Suppressor macrophage (primary cell): Measurements from ENCODE around the gene MRTFB.

Experiments
- DNase-seq, 4 experiments: peaks; one replicate each; pipeline ENCODE4 v3.0.0-alpha.2; 2020 to 2022

MRTFB gene

DNA sequence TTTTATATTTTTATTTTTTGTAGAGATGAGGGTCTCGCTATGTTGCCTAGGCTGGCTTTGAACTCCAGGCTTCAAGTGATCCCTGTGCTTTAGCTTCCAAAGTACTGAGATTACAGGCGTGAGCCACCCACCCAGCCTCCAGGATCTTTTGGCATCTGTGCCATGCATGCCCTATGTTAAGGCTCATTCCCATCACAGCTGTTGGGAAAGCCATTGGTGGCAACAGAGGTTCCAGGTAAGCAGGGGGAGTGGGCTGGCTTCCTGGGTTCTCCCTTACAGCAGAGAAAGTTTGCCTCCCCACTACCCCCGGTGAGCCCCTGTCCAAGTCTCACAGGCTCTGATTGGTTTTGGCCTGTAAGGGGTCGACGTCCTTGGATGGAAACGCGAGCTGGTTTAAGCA, 8.9 kb upstream of the MRTFB start:
- DNase-seq = no peak

DNA sequence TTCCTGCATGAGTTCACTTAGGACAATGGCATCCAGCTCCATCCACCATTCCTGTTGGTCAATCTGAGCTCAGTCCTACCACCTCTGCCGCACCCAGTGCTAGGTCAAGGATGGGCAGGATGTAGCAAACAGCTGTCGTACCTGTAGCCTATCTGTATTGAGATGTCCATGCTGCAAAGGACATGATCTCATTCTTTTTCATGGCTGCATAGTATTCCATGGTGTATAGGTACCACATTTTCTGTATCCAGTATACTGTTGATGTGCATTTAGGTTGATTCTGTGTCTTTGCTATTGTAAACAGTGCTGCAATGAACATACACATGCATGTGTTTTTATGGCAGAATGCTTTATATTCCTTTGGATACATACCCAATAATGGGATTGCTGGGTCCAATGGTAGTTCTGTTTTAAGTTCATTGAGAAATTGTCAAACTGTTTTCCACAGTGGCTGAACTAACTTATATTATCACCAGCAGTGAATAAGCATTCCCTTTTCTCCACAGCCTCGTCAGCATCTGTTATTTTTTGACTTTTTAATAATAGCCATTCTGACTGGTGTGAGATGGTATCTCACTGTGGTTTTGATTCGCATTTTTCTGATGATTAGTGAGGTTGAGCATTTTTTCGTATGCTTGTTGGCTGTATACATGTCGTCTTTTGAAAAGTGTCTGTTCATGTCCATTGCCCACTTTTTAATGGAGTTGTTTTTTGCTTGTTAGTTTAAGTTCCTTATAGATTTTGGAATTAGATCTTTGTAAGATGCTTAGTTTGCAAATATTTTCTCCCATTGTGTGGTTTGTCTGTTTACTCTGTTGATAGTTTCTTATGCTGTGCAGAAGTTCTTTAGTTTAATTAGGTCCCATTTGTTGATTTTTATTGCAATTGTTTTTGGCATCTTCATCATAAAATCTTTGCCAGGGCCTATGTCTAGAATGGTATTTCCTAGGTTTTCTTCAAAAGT, 7.2 kb upstream of the MRTFB start:
- DNase-seq = no peak

DNA sequence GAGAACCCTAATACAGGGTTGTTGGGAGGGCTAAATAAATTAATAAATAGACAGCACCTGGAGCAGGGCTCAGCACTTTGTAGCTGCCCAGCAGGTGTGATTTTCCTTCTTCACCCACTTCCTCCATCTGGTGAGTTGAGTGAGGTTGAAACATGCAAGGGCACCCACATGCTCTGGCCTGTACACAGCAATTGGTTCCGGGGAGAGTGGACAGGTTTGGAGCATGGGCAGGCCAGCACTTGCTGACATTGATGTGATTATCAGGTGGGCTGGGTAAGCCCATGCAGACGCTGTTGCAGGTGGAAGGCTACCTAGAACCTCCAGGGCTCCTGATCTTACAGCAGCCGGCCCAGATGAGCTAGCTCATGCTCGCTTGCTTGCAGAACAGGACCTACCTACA, 1.3 kb upstream of the MRTFB start:
- DNase-seq = no peak

DNA sequence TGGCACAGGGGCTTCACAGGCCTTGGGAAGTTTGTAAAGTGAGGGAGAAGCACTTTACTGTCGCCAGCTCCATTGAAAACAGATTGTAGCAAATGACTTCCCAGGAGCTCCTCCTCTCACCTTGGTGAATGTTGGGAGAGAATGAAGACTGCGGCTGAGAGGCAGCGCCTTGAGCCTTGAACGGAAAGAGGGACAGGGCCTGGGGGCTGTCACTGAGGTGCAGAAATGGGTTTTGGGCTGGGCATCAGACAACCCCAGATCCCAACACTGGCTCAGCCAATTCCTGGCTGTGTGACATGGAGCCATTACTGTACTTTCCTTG, 603 bp upstream of the MRTFB start:
- no peak for DNase-seq

DNA sequence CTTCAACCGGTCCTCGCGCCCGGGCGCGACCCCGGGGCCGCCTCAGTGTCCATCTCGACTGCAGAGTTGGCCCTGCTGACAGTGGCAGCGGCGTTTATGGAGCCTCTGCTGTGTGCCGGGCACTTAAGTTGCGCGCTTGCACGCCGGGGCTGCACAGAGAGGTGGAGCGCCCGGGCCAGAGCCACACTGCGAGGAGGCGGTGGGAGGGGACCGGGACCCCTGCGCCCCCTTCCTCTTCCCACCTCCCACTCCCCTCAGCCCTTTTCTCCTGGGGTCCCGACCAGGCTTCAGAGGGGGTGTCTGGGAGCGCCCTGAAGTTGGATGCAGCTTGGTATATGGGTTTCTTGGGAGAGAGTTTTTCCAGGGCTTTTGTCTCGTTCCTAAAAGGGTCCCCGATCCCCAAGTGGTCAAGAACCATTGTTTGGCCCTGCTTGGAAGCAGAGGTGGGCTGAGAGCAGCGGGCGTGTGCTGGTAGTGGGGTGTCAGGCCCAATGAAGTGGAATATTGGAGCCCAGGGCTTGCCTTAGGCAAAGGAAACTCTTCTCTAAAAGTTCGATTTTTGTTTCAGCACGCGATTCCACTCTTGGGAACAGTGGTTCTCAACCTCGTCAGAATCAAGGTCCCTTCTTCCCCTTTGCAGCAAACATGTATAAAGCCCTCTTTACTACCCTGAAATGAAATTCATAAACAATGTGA, 605 bp downstream of the MRTFB start:
- peak in 3 of 4 experiments; percentile 17 to 64 (median 34) for DNase-seq

DNA sequence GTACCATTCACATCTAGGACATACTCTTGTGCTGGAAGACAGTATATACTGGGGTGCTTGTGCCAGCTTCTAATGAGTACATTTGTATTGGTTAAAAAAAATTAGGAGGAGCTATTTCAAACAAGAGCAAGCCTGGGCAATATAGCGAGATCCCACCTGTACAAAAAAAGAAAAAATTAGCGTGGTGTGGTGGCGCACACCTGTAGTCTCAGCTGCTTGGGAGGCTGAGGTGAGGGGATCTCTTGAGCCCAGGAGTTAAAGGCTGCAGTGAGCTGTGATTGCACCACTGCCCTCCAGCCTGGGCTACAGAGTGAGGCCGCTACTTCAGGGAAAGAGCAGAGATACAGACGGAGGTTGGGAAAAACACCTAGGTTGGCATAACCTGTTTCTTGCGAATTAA, 1.2 kb downstream of the MRTFB start:
- no peak for DNase-seq

DNA sequence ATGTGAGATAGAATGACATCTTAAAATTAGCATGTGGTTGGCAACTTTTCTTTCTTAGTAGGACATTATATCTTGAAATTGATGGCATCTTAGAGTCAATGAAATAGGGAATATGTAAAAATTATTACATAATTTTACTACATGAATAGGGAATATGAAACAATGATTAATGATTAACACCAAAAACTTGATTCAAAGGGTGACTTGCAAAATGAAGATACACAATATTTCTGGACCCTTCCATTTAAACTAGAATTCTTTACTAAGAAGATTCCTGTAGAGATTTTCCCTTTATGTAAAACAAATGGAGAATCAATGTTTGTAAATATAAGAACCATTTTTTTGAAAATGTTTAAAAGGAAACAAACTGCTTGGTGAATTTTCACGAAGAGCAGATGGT, 3.4 kb downstream of the MRTFB start:
- no peak for DNase-seq

DNA sequence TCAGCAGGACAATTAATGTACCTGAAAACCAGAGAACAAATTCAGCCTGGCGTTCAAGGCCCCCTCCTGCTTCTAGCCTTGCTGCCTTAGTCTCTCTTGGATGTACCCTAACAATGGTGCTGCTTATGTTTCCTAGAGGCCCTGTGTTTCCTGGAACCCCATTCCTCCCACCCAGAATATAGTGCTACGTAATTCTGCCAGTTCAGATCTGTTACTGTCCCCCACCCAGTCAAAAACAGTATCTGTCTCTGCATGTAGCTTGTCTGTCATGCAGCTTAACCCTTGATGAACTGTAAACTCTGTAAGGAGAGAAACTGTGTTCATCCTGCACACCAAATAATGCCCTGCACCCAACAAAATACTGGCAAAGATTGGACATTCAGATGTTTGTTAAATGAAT, 6.8 kb downstream of the MRTFB start:
- DNase-seq = no peak

DNA sequence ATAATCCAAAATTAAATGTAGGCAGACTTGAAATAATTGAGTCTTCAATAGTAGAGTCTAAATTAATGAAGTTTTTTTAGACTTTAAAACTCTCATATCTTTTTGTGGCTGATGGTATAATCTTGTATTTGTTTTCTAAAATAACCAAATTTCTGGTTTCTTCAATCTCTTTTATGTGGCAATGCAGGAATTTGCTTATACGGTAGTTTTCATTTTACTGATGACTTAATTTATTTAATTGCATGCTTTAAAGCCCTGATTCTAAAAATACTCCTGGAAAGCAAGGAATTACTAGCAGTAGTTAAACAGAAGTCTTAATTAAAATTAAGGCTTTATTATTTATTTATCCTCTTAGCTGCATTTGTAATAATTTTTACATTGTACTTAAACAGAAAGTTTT, 15.4 kb downstream of the MRTFB start:
- no peak for DNase-seq

DNA sequence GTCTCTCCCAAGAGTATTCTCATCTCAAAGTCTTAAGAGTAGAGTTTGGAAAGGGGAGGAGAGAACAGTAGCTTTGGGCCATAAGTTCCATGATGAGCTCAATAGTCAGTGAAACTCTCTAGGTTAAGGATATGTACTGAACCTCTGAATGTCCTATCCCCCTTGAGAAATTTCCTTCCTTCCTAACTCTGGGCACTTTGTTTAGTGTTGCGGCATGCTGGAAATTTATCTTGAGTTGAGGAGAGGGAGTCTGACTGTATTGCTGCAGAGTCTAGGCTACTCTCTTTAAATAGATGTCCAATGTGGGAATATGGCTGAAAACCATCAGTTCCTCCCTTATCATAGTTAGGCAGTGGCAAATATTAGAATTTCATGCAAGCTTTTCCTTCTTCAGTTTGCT, 16.1 kb downstream of the MRTFB start:
- no peak for DNase-seq

DNA sequence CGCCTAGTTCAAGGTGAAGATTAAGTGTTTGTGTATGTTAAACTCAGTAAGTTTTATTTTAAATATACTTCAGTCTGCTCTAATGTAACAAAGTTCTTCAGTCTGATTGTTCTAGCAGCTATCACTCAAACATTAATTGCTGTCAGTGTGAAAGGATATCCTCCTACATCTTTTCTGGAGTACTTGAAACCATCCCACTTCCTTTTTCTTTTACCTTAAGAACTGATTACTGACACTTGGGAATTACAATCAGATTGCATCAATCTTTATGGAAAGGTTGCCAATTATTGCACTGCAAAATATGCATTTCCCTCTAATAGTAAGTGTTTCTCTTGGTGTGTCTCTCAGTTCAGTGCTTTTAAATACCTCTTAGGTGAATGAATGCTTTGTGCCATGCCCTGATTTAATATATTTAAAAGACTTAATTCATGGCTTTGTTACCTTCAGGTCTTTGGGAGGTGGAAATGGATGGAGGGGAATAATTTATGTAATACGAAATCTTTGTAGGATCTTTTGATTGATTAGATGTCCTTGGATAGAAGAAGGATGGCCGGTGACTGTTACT, 16.6 kb downstream of the MRTFB start:
- no peak for DNase-seq

DNA sequence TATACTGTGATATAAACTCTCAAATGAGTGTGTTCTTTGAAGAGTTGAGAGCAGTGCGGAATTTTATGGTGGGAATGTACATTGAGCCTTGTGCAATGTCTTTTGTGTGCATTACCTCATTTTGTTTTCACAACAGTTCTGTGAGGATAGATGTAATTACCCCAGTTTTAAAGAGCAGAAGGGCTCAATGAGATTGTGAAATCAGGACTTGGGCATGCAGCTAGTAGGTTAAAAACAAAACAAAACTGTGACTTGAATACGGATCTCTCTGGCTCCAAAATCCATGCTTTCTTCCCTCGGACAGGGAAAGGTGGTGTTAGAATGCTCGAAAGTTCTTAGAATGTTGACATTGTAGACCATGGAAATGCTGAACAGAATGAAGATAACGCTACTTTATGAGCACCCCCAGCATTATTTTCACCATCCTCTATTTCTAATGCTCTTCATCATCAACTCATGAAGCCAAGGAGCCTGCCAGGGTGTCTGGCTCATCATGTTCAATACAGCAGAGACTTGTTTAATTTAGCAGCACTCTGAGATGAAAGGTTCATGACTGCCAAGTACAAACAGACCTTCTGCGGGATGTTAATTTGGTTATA, 17.1 kb downstream of the MRTFB start:
- peak in 3 of 4 experiments; percentile 27 to 62 (median 42) for DNase-seq

DNA sequence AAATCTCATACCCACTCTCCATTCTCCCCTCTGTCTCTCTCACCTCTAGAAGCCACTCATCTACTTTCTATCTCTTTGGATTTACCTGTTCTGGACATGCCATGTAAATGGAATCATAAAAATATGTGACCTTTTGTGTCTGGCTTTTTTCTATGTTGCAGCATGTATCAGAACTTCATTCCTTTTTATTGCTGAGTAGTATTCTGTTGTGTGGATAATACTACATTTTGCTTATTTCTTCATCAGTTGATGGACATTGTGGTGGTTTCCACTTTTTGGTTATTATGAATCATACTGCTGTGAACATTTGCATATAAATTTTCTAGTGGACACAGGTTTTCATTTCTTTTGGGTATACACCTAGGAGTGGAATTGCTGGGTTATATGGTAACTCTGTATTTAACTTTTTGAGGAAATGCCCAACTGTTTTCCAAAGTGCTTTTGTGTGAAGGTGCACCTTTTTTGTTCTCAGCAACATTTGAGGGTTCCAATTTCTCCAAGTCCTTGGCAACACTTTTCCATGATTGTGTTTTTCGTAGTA, 18.2 kb downstream of the MRTFB start:
- no peak for DNase-seq

DNA sequence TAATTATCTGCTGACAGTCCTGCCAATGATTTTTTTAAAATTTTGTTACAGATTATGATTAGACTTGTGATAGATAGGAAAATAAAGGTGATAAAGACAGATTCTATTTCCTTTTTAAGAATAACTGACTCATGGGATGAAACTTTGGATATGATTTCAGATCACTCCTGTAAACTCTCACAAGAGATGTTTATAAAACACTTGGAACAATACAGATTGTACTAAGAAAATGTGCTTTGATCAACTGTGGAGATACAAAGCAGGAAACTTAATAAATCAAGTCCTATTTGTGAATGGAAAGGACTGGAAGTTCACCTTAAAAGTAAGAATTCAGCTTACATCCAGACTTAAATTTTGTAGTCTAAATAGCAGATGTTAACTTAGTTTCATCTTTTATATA, 21.4 kb downstream of the MRTFB start:
- no peak for DNase-seq

DNA sequence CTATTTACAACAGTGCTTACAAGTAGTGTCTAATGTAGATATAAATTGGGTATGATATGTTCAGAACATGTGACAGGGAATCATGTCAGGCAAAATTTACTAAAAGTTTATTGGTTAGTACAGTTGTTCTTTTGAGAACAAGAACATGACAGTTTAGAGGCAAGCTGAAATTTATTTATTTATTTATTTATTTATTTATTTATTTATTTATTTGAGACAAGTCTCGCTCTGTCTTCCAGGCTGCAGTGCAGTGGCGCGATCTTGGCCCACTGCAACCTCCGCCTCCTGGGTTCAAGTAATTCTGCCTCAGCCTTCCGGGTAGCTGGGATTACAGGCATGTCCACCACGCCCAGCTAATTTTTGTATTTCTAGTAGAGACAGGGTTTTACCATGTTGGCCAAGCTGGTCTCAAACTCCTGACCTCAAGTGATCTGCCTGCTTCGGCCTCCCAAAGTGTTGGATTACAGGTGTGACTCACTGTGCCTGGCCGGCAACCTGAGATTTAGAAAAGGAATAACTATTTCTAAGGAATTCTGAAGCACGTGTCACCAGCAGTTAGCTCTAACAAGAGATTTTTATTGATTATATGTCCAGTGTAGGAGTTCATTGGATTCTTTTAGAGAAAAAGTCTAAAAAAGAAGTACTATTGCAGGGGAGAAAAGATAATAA, 24.9 kb downstream of the MRTFB start:
- DNase-seq = no peak

DNA sequence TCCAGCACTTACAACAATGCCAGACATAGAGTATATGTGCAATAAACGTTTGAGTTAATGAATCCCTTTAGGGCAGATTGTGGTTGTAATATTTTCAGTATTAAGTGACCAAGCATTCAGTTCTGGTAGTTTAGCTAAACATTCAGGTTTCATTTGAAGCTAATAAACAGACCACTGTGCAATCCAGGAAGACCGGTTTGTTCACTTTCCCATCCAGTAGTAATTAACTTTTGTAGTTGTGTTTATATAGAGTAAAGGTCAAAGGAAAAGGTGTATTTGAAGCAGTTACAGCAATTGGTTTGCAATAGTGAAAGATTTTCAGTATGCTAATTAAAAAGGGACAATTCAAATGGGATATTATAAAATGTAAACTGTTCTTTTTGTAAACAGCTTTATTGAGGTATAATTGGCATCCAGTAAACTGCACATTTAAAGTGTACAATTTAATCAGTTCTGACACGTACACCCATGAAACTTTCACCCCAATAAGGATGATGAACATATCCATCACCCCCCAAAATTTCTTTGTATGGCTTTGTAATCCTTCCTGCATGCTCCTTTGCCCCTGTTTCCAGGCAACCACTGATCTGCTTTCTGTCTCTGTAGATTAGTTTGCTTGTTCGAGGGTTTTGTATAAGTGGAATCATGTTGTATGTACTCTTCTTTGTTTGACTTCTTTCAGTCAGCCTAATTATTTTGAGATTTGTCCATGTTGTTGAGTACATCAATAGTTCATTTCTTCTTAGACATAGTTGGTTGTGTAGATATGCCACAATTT, 26.3 kb downstream of the MRTFB start:
- no peak for DNase-seq

DNA sequence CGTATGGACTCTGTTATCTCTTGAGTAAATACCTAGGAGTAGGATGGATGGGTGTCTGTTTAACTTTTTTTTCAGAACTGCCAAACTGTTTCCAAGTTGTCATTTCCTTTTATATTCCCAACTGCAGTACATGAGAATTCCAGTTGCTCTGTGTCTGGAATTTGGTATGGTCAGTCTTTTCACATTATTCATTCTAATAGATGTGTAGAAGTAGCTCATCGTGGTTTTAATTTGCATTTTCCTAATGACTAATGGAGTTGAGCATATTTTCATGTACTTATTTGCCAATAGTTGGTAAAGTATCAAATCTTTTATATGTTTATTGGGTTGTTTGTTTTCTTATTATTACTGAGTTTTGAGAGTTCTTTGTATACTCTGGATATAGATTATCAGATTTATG, 27.0 kb downstream of the MRTFB start:
- no peak for DNase-seq

DNA sequence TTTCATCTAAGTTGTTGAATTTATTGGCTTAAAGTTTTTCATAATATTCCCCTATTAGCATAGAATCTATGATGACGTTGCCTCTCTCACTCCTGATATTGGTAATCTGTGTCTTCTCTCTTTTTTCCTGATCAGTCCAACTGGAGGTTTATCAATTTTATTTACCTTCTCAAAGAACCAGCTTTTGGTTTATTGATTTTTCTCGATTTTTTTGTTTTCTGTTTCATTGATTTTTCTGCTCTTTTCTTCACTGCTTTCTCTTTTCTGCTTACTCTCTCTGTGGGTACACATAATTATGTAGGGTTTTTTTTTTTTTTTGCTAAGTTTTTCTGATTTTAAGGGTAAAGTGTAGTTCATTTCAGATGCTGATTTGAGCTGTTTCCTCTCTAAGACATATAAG, 29.7 kb downstream of the MRTFB start:
- DNase-seq = no peak

DNA sequence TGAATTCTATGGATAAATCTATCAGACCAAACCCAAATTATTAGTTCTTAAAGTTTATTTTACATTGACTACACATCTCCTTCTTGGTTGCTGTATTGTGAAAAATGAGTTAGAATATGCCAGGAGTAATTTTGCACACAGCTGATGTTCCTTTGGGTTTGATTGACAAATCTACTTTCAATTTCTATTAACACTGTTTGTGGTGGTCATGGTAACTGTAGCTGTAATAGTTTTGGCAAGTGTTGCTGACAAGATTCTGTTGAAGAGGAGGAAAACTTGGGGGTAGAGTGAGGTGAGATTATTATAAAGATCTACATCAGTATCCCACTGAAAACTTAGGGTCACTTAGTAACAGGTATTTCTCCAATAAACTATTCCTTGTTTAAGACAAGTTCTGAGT, 30.3 kb downstream of the MRTFB start:
- no peak for DNase-seq

DNA sequence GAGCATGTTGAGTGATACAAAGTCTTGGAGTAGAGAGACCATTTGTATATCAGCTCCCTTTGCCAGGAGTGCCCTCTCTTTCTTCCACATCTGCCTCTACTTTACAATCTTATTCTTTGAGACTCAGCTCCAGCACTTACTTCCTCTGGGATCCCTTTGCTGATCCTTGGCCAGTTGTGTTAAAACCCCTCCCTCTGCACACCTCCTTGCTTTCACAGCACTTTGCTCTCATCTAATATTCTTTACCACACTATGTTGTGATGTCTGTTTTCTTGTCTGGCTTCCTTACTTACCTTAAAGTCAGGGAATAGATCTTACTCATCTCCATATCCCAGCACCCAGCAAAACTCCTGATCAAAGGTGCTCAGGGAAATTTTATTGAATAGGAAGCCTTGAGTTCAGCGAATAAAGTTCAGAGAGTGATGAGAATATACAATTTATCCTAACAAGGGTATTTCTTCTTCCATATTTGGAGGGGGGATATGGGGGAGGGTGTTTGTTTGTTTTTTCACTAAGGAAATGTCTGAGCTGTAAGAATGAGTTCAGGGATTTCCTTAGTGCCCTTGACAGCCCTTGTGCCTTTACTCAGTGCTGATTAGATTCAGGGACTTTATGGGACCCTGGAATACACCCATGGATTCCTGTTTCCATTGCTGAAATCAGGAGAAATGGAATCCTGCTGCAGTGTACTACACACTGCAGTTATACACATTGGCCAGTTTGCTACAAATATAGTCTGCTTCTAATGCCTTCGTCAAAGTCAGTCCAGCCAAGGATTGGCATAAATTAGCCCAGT, 32.0 kb downstream of the MRTFB start:
- no peak for DNase-seq

DNA sequence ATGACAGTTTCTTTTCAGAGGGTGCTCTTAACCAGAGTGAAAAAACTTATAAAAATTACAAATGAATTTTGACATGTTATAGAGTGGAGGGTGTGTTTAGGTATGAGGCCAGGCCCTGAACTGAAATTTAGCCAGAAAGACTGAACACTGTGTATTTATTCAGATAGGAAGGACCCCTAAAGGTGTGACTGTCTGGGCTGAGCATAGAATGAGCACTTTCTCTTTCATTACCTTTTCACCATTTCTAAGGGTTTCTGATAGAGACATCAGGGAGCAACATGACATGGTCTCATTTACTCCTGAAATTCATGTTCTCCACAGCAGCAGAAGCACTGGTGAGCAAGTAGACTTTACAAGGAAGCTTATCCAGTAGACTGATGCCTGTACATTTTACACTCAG, 32.9 kb downstream of the MRTFB start:
- no peak for DNase-seq
